Nephron progenitor cell (in vitro differentiated cells): ENCODE data around the gene NT5DC3.

Experiments used
- DNase-seq: peaks from one replicate; pipeline ENCODE4 v3.0.0; 2021
- H3K27ac Mint-ChIP-seq: 2 replicates; pipeline ENCODE4 v1.8.0; 2021; ENCODE audit warnings: mild to moderate bottlenecking, moderate library complexity, mixed read lengths
- H3K27me3 Mint-ChIP-seq: 2 replicates; pipeline ENCODE4 v1.8.0; 2021; ENCODE audit warnings: mild to moderate bottlenecking, low read depth, mixed read lengths; ENCODE audit not compliant: poor library complexity
- H3K36me3 Mint-ChIP-seq: 2 replicates; pipeline ENCODE4 v1.8.0; 2021; ENCODE audit warnings: low read depth, mixed read lengths
- H3K4me1 Mint-ChIP-seq: 2 replicates; pipeline ENCODE4 v1.8.0; 2021; ENCODE audit warnings: mixed read lengths
- H3K4me3 Mint-ChIP-seq: 2 replicates; pipeline ENCODE4 v1.8.0; 2021; ENCODE audit warnings: mild to moderate bottlenecking, moderate library complexity, mixed read lengths
- H3K9me3 Mint-ChIP-seq: 2 replicates; pipeline ENCODE4 v1.8.0; 2021; ENCODE audit warnings: mild to moderate bottlenecking, moderate library complexity, mixed read lengths
- TF ChIP-seq, protein P1 (sequence below): fragments of 200-600 bp; sonication (generic); IDR thresholded peaks from 2 replicates; pipeline ENCODE4 v1.5.0; 2021; ENCODE audit warnings: antibody characterized with exemption

NT5DC3 gene

DNA sequence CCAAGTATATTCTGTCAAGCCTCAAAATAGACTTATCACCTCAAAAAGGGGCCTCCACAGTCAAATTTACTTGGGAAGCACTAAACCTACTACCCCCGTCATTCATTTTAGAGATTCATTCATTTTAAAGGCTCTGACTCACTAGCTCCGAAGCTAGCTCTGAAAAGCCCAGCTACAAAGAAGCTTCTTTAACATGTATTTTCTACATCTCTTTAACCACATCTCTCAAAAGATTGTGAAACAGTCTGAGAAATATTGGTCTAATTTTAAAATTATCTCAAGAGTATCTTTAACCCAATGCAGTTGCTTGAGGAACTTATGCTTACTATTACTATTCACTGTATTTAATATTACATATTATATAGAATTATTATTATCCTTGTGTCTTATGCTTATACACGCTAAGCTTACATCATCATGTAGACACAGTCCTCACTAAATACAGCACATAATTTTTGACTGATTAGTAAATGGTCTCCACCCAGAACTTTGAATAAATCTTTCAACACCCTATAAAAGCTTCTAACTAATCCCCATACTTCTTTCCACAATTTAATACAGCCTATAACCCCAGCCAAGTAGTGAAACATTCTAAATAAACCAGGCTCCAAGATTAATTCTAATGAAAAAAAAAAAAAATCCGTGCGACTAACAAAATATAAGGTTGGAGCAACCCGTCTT is 7.8 kb downstream of the NT5DC3 start:
- Mint-ChIP-seq H3K4me1 (peaks cover 42% of the 10 kb centered on the region), H3K27me3 (no peaks in the 10 kb centered on the region), H3K27ac (no peak overlapping the region), H3K36me3 (peaks cover 48% of the 10 kb centered on the region), H3K4me3 (no peak overlapping the region), H3K9me3 (peaks cover 30% of the 10 kb centered on the region)
- TF ChIP-seq, protein P1, sequence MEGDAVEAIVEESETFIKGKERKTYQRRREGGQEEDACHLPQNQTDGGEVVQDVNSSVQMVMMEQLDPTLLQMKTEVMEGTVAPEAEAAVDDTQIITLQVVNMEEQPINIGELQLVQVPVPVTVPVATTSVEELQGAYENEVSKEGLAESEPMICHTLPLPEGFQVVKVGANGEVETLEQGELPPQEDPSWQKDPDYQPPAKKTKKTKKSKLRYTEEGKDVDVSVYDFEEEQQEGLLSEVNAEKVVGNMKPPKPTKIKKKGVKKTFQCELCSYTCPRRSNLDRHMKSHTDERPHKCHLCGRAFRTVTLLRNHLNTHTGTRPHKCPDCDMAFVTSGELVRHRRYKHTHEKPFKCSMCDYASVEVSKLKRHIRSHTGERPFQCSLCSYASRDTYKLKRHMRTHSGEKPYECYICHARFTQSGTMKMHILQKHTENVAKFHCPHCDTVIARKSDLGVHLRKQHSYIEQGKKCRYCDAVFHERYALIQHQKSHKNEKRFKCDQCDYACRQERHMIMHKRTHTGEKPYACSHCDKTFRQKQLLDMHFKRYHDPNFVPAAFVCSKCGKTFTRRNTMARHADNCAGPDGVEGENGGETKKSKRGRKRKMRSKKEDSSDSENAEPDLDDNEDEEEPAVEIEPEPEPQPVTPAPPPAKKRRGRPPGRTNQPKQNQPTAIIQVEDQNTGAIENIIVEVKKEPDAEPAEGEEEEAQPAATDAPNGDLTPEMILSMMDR, result no peak
- DNase-seq, result no peak

DNA sequence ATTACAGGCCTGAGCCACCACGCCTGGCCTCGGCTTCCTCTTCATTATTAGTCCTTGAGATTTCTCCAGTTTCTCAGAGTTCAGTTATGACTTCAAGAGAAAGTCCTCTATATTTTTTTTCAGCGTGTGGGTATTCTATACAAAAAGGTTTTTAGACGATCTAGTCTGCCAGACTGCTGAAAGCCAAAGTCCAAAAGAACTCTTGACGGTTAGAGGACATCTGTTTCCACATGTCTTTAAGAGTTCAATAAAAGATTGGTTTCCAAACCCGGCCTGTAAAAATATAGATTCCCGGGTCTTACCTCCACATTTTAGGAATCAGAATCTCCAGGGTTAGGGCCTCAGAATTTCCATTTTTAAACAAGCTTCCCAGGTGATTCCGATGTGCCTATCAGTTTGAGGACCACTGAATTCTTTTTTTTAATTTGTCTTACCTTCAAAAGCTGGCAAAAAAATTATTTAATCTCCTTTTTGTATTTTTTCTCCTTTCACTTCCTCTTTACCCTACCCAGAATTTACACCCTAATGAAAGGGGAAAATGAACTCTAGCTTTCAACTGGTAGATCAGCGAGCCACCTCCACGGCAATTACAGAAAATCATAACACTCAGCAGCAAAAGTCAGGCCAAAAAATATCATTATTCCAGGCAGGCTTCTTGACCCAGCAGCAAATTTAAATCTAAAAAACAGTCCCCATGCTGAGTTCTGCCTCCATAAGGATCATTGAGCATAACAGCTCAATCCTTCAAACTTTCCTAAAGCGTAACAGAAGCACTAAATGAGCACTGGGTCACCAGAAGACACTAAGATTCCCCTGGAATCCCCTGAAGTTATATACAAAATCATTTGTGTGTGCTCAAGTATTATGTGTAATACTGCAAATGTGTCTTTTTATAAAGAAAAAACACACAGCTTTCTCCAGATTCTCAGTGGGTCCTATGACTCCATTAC is 8.7 kb downstream of the NT5DC3 start:
- peaks cover 36% of the 10 kb centered on the region for H3K4me1 Mint-ChIP-seq
- H3K36me3 Mint-ChIP-seq, result peaks cover 39% of the 10 kb centered on the region
- no peaks in the 10 kb centered on the region for H3K27me3 Mint-ChIP-seq
- no peak overlapping the region for H3K27ac Mint-ChIP-seq
- H3K9me3 Mint-ChIP-seq, result peaks cover 26% of the 10 kb centered on the region
- TF ChIP-seq, protein P1, result no peak
- no peak overlapping the region for H3K4me3 Mint-ChIP-seq
- DNase-seq, result no peak

DNA sequence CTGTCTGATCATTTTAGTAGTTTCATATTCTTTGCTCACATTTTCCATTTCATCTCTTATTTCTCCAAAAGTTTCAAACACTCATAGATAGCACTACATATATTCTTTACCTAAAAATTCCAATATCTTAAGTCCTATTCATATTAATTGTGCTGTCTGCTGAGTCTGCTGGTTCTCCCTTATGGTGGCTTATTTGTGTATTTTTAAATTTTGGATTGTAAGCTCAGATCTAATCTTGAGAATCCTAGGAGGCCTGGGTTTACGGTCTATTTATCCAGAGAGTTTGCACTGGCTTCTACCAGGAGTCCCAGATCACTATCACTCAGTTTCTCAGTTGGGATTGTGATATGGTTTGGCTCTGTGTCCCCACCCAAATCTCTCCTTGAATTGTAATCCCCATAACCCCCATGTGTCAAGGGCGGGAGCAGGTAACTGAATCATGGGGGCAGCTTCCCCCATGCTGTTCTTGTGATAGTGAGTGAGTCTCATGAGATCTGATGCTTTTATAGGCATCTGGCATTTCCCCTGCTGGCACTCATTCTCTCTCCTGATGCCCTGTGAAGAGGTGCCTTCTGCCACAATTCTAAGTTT is 10.2 kb downstream of the NT5DC3 start:
- Mint-ChIP-seq H3K27ac (no peak overlapping the region), H3K9me3 (peaks cover 26% of the 10 kb centered on the region), H3K27me3 (no peaks in the 10 kb centered on the region), H3K4me3 (no peak overlapping the region), H3K4me1 (peaks cover 31% of the 10 kb centered on the region), H3K36me3 (peaks cover 30% of the 10 kb centered on the region)
- TF ChIP-seq, protein P1, result no peak
- DNase-seq, result no peak

DNA sequence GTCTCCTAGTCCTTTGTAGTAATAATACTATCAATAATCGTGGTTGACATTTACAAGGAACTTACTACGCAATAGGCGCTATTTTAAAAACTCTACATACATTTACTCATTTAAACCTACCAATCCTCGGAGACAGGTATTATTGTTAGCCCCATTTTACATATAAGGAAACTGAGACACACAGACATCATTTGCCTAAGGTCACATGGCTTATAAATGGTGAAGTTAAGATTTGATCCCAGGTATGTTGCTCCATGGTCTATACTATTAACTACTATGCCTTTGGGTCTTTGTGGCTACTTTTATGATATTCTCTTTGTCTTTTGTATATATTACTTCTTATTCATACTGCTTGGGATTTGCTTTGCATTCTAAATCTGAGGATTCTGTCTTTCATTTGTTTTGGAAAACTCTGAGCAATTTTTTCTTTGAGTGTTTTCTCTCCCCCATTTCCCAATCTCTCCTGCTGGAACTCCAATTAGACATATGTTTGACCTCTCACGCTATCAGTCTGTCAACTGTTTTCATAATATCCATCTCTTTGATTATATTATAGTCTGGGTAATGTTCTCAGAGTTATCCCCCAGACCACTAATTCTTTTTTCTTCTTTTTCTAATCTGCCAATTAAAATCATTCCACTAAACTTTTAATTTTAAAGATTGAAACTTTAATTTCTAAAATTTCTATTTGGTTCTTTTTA is 10.9 kb downstream of the NT5DC3 start:
- Mint-ChIP-seq H3K4me1 (peaks cover 24% of the 10 kb centered on the region), H3K27me3 (no peaks in the 10 kb centered on the region), H3K27ac (no peak overlapping the region), H3K9me3 (peaks cover 26% of the 10 kb centered on the region), H3K36me3 (peaks cover 25% of the 10 kb centered on the region), H3K4me3 (no peak overlapping the region)
- TF ChIP-seq, protein P1, result no peak
- no peak for DNase-seq

DNA sequence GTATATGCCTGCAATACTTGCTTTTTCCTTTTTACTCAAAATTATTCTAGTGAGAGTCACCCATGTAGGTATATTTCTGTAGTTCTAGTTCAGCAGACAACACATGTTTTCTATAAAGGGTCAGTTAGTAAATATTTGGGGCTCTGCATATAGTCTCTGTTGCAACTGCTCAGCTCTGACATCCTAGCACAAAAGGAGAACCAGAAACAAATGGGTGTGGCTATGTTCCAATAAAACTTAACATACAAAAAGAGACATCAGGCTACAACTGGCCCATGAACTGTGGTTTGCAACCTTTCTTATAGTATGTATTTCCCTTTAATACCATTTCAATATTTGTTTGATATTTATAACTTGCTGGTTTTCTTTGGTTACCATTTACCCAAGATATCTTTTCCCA is 11.9 kb downstream of the NT5DC3 start:
- peaks cover 25% of the 10 kb centered on the region for H3K36me3 Mint-ChIP-seq
- DNase-seq, result no peak
- no peaks in the 10 kb centered on the region for H3K27me3 Mint-ChIP-seq
- no peak overlapping the region for H3K4me3 Mint-ChIP-seq
- TF ChIP-seq, protein P1, result no peak
- H3K27ac Mint-ChIP-seq, result no peak overlapping the region
- H3K4me1 Mint-ChIP-seq, result peaks cover 13% of the 10 kb centered on the region
- peaks cover 26% of the 10 kb centered on the region for H3K9me3 Mint-ChIP-seq
